ENCODE results near the gene UBXN10. TPM values are rescaled to one million over a fixed set of nuclear protein-coding genes. Genes with fewer than 3 reads are reported as not detected.

Gene UBXN10
- total and polyA plus RNA-seq, 2 of the 13 experiments (the other 11 are each of a cell fraction or from before 2014, with no cell fraction given) = 0.04 to 0.05 TPM

DNA sequence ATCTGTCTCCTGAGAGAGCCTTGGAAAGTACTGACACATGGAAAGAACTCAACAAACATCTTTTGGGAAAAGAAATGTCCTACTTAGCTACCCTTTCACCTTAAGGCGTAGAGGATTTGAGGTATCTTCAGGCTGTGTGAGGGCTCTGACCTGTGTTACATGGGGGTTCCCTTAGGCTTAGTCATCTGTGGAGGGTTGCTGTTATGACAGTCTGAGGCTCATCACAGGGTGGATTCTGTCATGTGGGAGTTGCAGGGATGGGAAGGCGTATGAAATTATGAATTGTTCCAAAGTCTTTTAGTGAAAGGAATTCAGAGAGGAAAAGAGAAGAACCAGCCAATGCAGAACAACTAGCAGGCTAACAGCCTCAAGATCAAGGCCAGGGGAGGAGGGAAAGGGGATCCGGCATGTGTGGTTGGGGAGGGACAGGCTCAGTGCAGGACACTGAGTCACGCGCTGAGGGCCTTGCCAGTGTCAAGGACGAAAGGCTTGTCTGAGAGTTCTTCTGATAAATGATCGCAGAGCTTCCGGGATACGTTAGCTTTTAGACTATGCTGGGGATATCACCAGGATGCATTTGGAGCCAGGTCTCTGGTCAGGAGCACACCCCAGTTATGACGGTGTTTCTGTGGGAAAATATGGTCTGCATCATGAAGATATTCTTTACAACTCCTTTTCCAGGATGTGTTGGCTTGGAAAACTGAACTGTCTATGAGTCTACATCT, 25.0 kb downstream of the UBXN10 start:
- POLR2A ChIA-PET = no interaction called here
- H3K9ac ChIP-seq (ENCODE audit: insufficient read depth, low read depth, low read length) = no peak overlapping the region
- H3K27me3 ChIP-seq (ENCODE audit: control insufficient read depth in 1 of 2, insufficient read depth in 2 of 2, low read length in 2 of 2) = peaks cover 0 to 39% of the 10 kb centered on the region in 2 experiments; a peak in 3 of 5 replicates
- TF ChIP-seq ATF7-NPFF (CRISPR knock-in tag; IDR thresholded peaks at IDR 0.05; ENCODE audit: low read depth) (no peak), ZNF724P (CRISPR knock-in tag; IDR thresholded peaks at IDR 0.05; ENCODE audit: borderline replicate concordance) (no peak), NFATC3 (CRISPR knock-in tag; IDR thresholded peaks at IDR 0.05) (no peak)
- TF ChIP-seq, protein P1, sequence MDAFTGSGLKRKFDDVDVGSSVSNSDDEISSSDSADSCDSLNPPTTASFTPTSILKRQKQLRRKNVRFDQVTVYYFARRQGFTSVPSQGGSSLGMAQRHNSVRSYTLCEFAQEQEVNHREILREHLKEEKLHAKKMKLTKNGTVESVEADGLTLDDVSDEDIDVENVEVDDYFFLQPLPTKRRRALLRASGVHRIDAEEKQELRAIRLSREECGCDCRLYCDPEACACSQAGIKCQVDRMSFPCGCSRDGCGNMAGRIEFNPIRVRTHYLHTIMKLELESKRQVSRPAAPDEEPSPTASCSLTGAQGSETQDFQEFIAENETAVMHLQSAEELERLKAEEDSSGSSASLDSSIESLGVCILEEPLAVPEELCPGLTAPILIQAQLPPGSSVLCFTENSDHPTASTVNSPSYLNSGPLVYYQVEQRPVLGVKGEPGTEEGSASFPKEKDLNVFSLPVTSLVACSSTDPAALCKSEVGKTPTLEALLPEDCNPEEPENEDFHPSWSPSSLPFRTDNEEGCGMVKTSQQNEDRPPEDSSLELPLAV (CRISPR knock-in tag; conservative IDR thresholded peaks at IDR 0.05; ENCODE audit: low read depth) = no peak
- H3K4me3 ChIP-seq (replicated peaks in 1 of 3; ENCODE audit: insufficient read depth in 1 of 3, low read depth in 2 of 3, low read length in 3 of 3) = no peak overlapping the region
- H3K9me3 ChIP-seq (ENCODE audit: low read length) = no peaks in the 10 kb centered on the region
- DNase-seq (ENCODE audit: low spot score) (no peak), FAIRE-seq (no peak), ATAC-seq (no peak)
- H3K27ac ChIP-seq (ENCODE audit: extremely low read length, insufficient read depth, low read length) = no peak overlapping the region
- no peaks in the 10 kb centered on the region for H4K20me1 ChIP-seq (ENCODE audit: insufficient read depth, low read length)
- 71% methylated on average over 10 of the region's 10 CpGs for WGBS (ENCODE audit: low lambda C conversion rate)
- H3K4me1 ChIP-seq (ENCODE audit: insufficient read depth, low read length) = no peaks in the 10 kb centered on the region; the same call in 1 of the 2 replicates
- no peak overlapping the region for H3K4me2 ChIP-seq (ENCODE audit: low read depth, low read length)
- CTCF ChIA-PET (ENCODE audit: low intra/inter-chr PET ratio, low total read pairs) = interaction anchor here (1.3 kb wide), 1 partner anchor 219 kb away, joined by 3 read pairs; no protein-coding TSS in a partner anchor
- no TSS peak for BruUV-seq (replicated peaks)
- in situ Hi-C loops (cut with HindIII; ENCODE audit: extremely low pct_ligation_motif_present, low pct_unique_long_range_greater_than_20kb) = loop anchor here (10.0 kb wide), 1 partner anchor 214 kb away; no protein-coding TSS in a partner anchor
- intact Hi-C loops (cut with micrococcal nuclease; ENCODE audit: unreplicated experiment) = no loop called here
- no peaks in the 10 kb centered on the region for H3K79me2 ChIP-seq (ENCODE audit: insufficient read depth, low read length)
- H3K36me3 ChIP-seq (replicated peaks in 1 of 2; ENCODE audit: control insufficient read depth in 1 of 2, insufficient read depth in 2 of 2, low read length in 2 of 2) = no peaks in the 10 kb centered on the region
- no peak overlapping the region for H2AFZ ChIP-seq (ENCODE audit: low read length)

DNA sequence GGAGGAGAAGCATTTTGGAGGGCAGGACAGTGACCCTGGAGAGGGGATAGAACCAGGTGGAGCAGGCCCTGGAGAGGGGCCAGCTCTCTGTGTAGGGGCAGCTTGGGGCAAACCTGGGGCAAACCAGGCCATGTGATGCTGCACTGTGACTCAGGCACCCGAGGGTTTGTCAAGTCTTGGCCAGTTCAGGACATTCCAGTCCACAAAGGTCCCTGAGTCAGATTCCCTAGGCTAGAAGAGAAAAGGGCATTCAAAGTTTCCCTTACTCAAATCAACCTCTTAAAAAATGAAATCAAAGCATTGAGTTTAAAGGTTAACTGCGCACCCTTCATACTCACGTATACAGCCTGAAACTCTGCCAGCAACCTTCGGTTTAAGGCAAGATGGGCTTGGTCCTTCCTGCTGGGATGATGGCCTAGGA, 25.6 kb downstream of the UBXN10 start:
- Histone ChIP-seq H3K27me3 (ENCODE audit: control insufficient read depth in 1 of 2, insufficient read depth in 2 of 2, low read length in 2 of 2) (peaks cover 0 to 39% of the 10 kb centered on the region in 2 experiments; a peak in 3 of 5 replicates), H2AFZ (ENCODE audit: low read length) (no peak overlapping the region), H3K27ac (ENCODE audit: extremely low read length, insufficient read depth, low read length) (no peak overlapping the region), H3K9me3 (ENCODE audit: low read length) (no peaks in the 10 kb centered on the region), H3K79me2 (ENCODE audit: insufficient read depth, low read length) (no peaks in the 10 kb centered on the region), H3K36me3 (replicated peaks in 1 of 2; ENCODE audit: control insufficient read depth in 1 of 2, insufficient read depth in 2 of 2, low read length in 2 of 2) (no peaks in the 10 kb centered on the region), H3K4me1 (ENCODE audit: insufficient read depth, low read length) (no peaks in the 10 kb centered on the region; the same call in 1 of the 2 replicates), H3K4me3 (replicated peaks in 1 of 3; ENCODE audit: insufficient read depth in 1 of 3, low read depth in 2 of 3, low read length in 3 of 3) (no peak overlapping the region), H4K20me1 (ENCODE audit: insufficient read depth, low read length) (no peaks in the 10 kb centered on the region), H3K4me2 (ENCODE audit: low read depth, low read length) (no peak overlapping the region), H3K9ac (ENCODE audit: insufficient read depth, low read depth, low read length) (no peak overlapping the region)
- ATAC-seq (no peak), DNase-seq (ENCODE audit: low spot score) (no peak), FAIRE-seq (no peak)
- TF ChIP-seq ZNF709 (CRISPR knock-in tag; IDR thresholded peaks at IDR 0.05) (no peak), ZNF484 (CRISPR knock-in tag; IDR thresholded peaks at IDR 0.05; ENCODE audit: borderline replicate concordance, low read depth) (no peak)
- BruUV-seq (replicated peaks) = no TSS peak
- in situ Hi-C loops (cut with HindIII; ENCODE audit: extremely low pct_ligation_motif_present, low pct_unique_long_range_greater_than_20kb) = loop anchor here (10.0 kb wide), 1 partner anchor 213 kb away; no protein-coding TSS in a partner anchor
- POLR2A ChIA-PET = no interaction called here
- intact Hi-C loops (cut with micrococcal nuclease; ENCODE audit: unreplicated experiment) = no loop called here
- WGBS (ENCODE audit: low lambda C conversion rate) = 9% methylated on average over 4 of the region's 4 CpGs
- CTCF ChIA-PET (ENCODE audit: low intra/inter-chr PET ratio, low total read pairs) = interaction anchor here (1.3 kb wide), 1 partner anchor 218 kb away, joined by 3 read pairs; no protein-coding TSS in a partner anchor
